Motor neuron (in vitro differentiated cells): ENCODE results near the gene RPL41. TPM values are rescaled to one million over a fixed set of nuclear protein-coding genes. Genes with fewer than 3 reads are reported as not detected.
"Not testable (repeated sequence)": the region's sequence is repeated elsewhere in the genome, so short reads cannot be mapped to it uniquely, and the experiment has no call there.

Experiments used
- ATAC-seq, 8 experiments: fragments of 200-7000 bp; cut with Tn5 transposase; replicated peaks in 6 of 8; 2 replicates each; pipeline ENCODE4 v1.8.0; 2021; ENCODE audit warnings: mild to moderate bottlenecking in 8 of 8, moderate library complexity in 8 of 8
- H3K27ac ChIP-seq, 2 donors: fragments of 250-450 bp; sonication (Bioruptor Pico); 2 replicates each; pipeline ENCODE4 v1.9.0; 2021; ENCODE audit warnings: antibody characterized with exemption in 2 of 2, mild to moderate bottlenecking in 2 of 2, moderate library complexity in 1 of 2
- H3K4me1 ChIP-seq, 2 donors: fragments of 250-450 bp; sonication (Bioruptor Pico); replicated peaks in 1 of 2; 2 replicates each; pipeline ENCODE4 v1.6.1; 2021; ENCODE audit warnings: antibody characterized with exemption in 2 of 2, mild to moderate bottlenecking in 2 of 2, moderate library complexity in 1 of 2
- H3K4me3 ChIP-seq, 5 donors: fragments of 250-450 bp; sonication (Bioruptor Pico); 2 replicates each; pipeline ENCODE4 v1.9.0; 2021; ENCODE audit warnings: antibody characterized with exemption in 5 of 5, mild to moderate bottlenecking in 5 of 5, moderate library complexity in 4 of 5
- WGBS, 10 experiments: fragments of 450-650 bp; shearing (Covaris generic); methylation state at CpG; one replicate each; pipeline ENCODE4 v1.0.0; 2022; 5-methylcytosine and 5-hydroxymethylcytosine counted together
- in situ Hi-C, 9 experiments: fragments of 400-800 bp; cut with MboI; loops; one replicate each; pipeline ENCODE4 v1.15.0; 2021; ENCODE audit warnings: low sequenced_read_pairs in 9 of 9, low pct_unique_long_range_greater_than_20kb in 2 of 9; ENCODE audit not compliant: unreplicated experiment in 9 of 9
- total RNA-seq, 8 experiments: library from RNA; unstranded; fragments of 300-600 nt; gene quantifications; 2 replicates each; pipeline versions ENCODE4 v1.2.3 to v1.2.4, GENCODE V29; 2022

Gene RPL41
- total RNA-seq = 1,000 to 10,000 TPM; 2,948 to 7,132 (median 5,415) TPM

- ATAC-seq = peak; percentile 26 to 47 (median 38)
- 0 to 8% (median 0%) methylated on average over 2 to 16 of the region's 34 CpGs for WGBS, 10 experiments
- H3K27ac ChIP-seq = peak within 1 kb of the TSS; percentile 87 to 93
- H3K4me3 ChIP-seq = peak within 1 kb of the TSS; percentile 73 to 95 (median 77)
- peaks cover 9 to 15% of the 10 kb centered on the region in 2 donors for H3K4me1 ChIP-seq
- in situ Hi-C loops = no loop called here
These were observed at the start of gene RPL41 for GRCh38 chr12:56116267-56117081. RPL41 (plus strand) TSS chr12:56116633.

- H3K4me3 ChIP-seq = no peak overlapping the region
- no peaks in the 10 kb centered on the region for H3K4me1 ChIP-seq
- no peak for ATAC-seq
- in situ Hi-C loops = no loop called here
- no peak overlapping the region for H3K27ac ChIP-seq
- WGBS, 10 experiments = 15 to 83% (median 54%) methylated on average over 1 to 4 of the region's 4 CpGs; no CpG with 5 or more reads in 3 of the 10 experiments
These were observed 44.8 kb upstream of the RPL41 start for GRCh38 chr12:56071648-56072047.

- Histone ChIP-seq H3K27ac (no peak overlapping the region), H3K4me1 (no peaks in the 10 kb centered on the region), H3K4me3 (no peak overlapping the region)
- 65 to 100% (median 79%) methylated on average over 2 to 4 of the region's 5 CpGs; no CpG with 5 or more reads in 2 of the 10 experiments for WGBS, 10 experiments
- in situ Hi-C loops = no loop called here
- ATAC-seq = no peak
These were observed 42.0 kb upstream of the RPL41 start for GRCh38 chr12:56074396-56074795.

GRCh38 chr12:56077966-56078365, 38.5 kb upstream of the RPL41 start:
- H3K4me3 ChIP-seq, H3K27ac ChIP-seq, H3K4me1 ChIP-seq, in situ Hi-C loops, ATAC-seq: not testable (repeated sequence)
- WGBS, 10 experiments = 81 to 100% (median 97%) methylated on average over 1 to 7 of the region's 9 CpGs; no CpG with 5 or more reads in 2 of the 10 experiments

- WGBS, 10 experiments = 100% methylated on average over 1 of the region's 1 CpG; no CpG with 5 or more reads in 6 of the 10 experiments
- H3K27ac ChIP-seq = no peak overlapping the region
- in situ Hi-C loops = no loop called here
- no peak overlapping the region for H3K4me3 ChIP-seq
- no peak for ATAC-seq
- H3K4me1 ChIP-seq = peaks cover 4% of the 10 kb centered on the region in 2 donors
These were observed 38.0 kb upstream of the RPL41 start for GRCh38 chr12:56078427-56078826.

GRCh38 chr12:56078931-56079722, 37.3 kb upstream of the RPL41 start:
- Histone ChIP-seq H3K4me1 (peaks cover 4% of the 10 kb centered on the region in 2 donors), H3K4me3 (peak overlapping the region; percentile 20 to 43 (median 38)), H3K27ac (no peak overlapping the region)
- in situ Hi-C loops = no loop called here
- peak; percentile 77 to 88 (median 81) for ATAC-seq
- whole genome bisulfite sequencing, 10 experiments = 3 to 20% (median 5%) methylated on average over 2 to 12 of the region's 50 CpGs; no CpG with 5 or more reads in 3 of the 10 experiments

GRCh38 chr12:56079723-56080555, 36.5 kb upstream of the RPL41 start, which contains the start of gene ERBB3:
ERBB3 (plus strand) TSS chr12:56080165; CDS start chr12:56080301, 136 bp downstream.
- ATAC-seq = peak; percentile 78 to 88 (median 86)
- WGBS, 10 experiments = 0 to 2% (median 0%) methylated on average over 3 to 31 of the region's 59 CpGs; no CpG with 5 or more reads in 5 of the 10 experiments
- H3K4me3 ChIP-seq = peak within 1 kb of the TSS; percentile 20 to 43 (median 38)
- in situ Hi-C loops = no loop called here
- peaks cover 4% of the 10 kb centered on the region in 2 donors for H3K4me1 ChIP-seq
- H3K27ac ChIP-seq = no peak within 1 kb of the TSS

- ATAC-seq = no peak
- H3K4me3 ChIP-seq = peak overlapping the region in 4 of 5 donors; percentile 34 to 43 (median 38)
- 0 to 80% (median 30%) methylated on average over 1 to 9 of the region's 20 CpGs; no CpG with 5 or more reads in 5 of the 10 experiments for WGBS, 10 experiments
- in situ Hi-C loops = no loop called here
- H3K4me1 ChIP-seq = peaks cover 4% of the 10 kb centered on the region in 2 donors
- no peak overlapping the region for H3K27ac ChIP-seq
These were observed 35.8 kb upstream of the RPL41 start for GRCh38 chr12:56080556-56081138.

- no peak for ATAC-seq
- in situ Hi-C loops = no loop called here
- no peak overlapping the region for H3K4me3 ChIP-seq
- WGBS, 10 experiments = 45 to 85% (median 80%) methylated on average over 1 to 2 of the region's 6 CpGs; no CpG with 5 or more reads in 7 of the 10 experiments
- peaks cover 4% of the 10 kb centered on the region in 2 donors for H3K4me1 ChIP-seq
- no peak overlapping the region for H3K27ac ChIP-seq
These were observed 34.8 kb upstream of the RPL41 start for GRCh38 chr12:56081393-56082347.

GRCh38 chr12:56082382-56082781, 34.1 kb upstream of the RPL41 start:
- Histone ChIP-seq H3K27ac (no peak overlapping the region), H3K4me3 (no peak overlapping the region), H3K4me1 (peaks cover 4% of the 10 kb centered on the region in 2 donors)
- WGBS, 10 experiments = 80 to 83% methylated on average over 1 of the region's 2 CpGs; no CpG with 5 or more reads in 8 of the 10 experiments
- in situ Hi-C loops = no loop called here
- no peak for ATAC-seq

- WGBS, 10 experiments = 0% methylated on average over 1 of the region's 3 CpGs; no CpG with 5 or more reads in 9 of the 10 experiments
- Histone ChIP-seq H3K27ac (no peak overlapping the region), H3K4me1 (peaks cover 4% of the 10 kb centered on the region in 2 donors), H3K4me3 (no peak overlapping the region)
- in situ Hi-C loops = no loop called here
- ATAC-seq = no peak
These were observed 33.5 kb upstream of the RPL41 start for GRCh38 chr12:56082967-56083366.
